ENCODE data around the gene NPC1. TPM values are rescaled to one million over a fixed set of nuclear protein-coding genes. Genes with fewer than 3 reads are reported as not detected.

NPC1 gene
- 154 and 225 TPM in 2 replicates for total RNA-seq

DNA sequence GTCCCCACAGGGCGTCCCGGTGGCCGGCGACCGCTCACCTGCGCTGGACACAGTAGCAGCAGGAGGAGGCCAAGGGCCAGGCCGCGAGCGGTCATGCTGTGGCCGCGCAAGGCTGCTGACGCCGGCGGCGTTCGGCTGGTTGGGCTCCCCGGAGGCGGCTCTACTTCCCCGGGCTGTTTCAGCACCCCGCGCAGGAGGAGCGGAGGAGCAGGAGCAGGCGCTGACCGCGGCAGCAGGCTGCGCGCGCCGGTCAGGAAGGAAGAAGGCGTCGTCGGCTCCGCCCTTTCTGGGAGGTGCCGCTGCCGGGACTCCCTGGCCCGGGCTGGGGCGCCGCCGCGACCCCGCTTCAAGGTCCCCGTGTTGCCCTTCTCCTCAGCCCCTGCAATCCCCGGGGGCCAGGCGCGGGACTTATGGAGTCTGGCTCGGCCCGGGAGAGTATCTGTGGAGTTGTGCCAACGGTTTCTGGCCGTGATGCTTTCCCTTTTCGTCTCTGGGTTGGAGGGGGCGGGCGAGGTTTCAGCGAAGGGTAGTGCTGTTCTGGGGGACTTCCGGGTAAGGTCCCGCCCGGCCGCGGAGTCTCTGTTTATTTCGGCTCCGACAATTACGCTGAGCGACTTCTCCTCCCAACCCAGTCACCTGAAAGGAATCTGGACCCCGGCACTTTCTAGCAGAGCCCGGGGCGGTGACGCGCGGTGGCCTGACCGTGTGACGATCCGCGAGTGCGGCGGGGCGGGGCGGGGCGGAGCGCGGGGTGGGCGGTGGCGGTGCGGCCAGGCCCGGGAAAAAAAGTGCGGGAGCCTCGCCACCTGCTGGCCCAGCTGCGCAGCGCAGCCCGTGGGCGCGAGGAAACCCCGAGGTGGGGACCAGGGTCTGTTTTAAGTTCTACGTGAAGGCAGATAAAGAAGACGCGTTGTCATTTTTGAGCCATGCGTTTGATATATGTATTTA is at the start of gene NPC1:
Gene NPC1 (minus strand): TSS at position 258 of the 948 bp plus-strand sequence. CDS start 163 bp downstream, at position 95.

DNA sequence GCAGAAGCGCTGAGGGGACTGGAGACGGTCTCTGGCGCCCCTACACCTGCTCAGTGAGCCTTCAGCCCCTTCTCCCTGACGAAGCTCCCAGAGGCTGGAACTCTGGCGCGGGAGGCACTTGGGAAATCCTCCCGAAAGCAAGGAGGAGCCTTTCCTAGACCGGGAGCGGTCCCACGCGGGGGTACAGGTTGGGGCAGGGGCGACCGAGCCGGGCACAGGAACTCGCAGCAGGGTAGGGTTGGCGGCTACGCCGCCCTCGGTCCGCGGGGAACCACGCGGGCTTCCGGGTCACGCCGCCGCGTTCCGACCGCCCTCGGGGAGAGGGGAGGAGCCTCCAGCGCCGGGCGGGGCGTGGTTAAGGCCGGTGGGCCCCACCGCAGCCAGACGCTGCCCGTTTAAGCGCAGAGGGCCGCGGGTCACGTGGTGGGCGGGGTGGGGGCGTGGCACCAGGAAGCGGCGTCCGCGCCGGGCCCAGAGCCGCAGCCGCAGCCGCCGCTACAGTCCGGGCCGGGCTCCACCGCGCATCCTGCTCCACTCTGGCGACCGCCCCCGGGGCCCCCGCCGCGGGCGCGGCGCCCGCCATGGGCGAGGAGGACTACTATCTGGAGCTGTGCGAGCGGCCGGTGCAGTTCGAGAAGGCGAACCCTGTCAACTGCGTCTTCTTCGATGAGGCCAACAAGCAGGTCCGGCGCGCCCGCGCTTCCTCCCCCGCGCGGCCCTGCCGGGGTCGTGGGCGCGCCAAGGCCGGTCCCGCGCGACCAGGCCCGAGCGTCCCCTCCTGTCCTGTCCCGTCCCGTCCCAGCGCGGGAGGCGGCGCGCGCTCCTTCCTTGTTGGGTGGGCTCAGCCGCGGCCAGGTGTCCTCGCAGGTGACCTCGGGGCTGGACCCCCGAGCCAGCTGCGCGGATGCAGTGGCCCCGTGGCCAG is 83.0 kb downstream of the NPC1 start, which contains the start of gene RMC1:
Gene RMC1 (plus strand): TSS at position 474 of the 925 bp plus-strand sequence. CDS start 108 bp downstream, at position 582.

Other genes starting within 250 kb of the NPC1 start
- 148 and 173 TPM in 2 replicates for gene RIOK3, start 133.2 kb downstream of the NPC1 start, total RNA-seq
- gene RMC1, start 83.0 kb downstream of the NPC1 start, total RNA-seq = 35.8 and 38.3 TPM in 2 replicates
- gene ANKRD29, start 76.4 kb upstream of the NPC1 start, total RNA-seq = 8.9 and 23.4 TPM in 2 replicates
- 859 and 1,149 TPM in 2 replicates for gene LAMA3, start 102.9 kb upstream of the NPC1 start, total RNA-seq